Activated effector memory CD4-positive, alpha-beta T cell treated with Interleukin-2 at 50 U/mL for 16 hours (primary cell): Measurements from ENCODE around the gene HLTF.

Experiments
- DNase-seq: peaks from one replicate; pipeline ENCODE4 v3.0.0-alpha.2; 2020

Gene HLTF

GRCh38 chr3:149081772-149082171 lies 4.6 kb downstream of the HLTF start:
- no peak for DNase-seq

GRCh38 chr3:149080699-149081091 lies 5.6 kb downstream of the HLTF start:
- DNase-seq: no peak

DNA sequence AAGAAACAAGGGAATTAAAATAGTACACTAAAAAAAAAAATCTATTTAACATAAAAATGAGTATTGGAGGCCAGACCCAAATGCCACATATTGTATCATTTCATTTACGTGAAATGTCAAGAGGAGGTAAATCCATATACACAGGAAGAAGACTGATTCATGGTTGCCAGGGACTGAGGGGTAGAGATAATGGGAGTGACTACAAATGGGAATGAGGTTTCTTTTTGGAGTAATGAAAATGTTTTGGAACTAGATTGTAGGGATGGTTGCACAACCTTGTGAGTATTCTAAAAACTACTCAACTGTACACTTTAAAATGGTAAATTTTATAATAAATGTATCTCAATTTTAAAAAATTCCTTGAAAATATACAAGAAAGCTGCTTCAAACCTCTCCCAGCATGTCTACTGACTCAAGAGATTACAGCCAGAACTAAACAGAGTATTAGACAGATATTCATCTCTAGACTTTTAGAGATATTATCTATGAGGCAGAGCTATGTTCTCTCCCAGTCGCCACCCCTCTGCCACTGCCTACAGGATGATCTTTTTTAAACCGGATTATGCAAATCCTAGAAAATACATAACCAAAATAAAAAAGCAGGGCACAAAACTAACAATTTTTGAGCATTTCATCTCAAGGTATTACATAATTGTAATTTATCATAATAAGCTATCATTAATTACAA lies 6.2 kb downstream of the HLTF start:
- DNase-seq: no peak

GRCh38 chr3:149077628-149078027 lies 8.7 kb downstream of the HLTF start:
- DNase-seq: no peak

DNA sequence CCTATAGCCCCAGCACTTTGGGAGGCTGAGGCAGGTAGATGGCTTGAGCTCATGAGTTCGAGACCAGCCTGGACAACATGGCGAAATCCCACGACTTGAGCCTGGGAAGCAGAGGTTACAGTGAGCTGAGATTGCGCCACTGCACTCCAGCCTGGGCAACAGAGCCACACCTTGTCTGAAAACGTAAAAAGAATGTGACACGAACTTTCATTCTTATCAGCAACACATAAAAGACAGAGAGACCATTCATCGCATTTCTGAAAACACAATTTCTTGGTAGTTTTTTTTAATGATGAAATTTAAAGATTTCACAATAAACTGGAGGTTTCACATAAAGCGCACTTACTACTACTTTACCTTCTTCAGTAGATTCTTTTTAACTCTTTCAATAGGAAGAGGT lies 18.4 kb downstream of the HLTF start:
- DNase-seq: no peak

DNA sequence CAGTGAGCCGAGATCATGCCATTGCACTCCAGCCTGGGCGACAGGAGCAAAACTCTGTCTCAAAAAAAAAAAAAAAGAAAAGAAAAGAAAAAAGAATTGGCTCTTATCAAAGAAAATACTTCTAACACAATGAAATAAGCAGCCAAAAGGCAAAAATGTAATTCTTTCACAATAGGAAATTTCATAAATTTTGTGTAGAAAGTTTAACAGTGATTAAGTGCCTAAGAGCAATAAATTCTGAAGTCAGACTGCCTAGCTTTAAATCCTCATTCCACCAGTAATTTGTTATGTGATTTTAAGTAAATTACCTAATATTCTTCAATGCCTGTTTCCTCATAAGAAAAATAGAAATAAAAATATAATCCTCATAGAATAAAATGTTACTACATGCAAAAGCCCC lies 24.6 kb downstream of the HLTF start:
- DNase-seq: no peak

GRCh38 chr3:149058602-149059001 lies 27.7 kb downstream of the HLTF start:
- DNase-seq: no peak

DNA sequence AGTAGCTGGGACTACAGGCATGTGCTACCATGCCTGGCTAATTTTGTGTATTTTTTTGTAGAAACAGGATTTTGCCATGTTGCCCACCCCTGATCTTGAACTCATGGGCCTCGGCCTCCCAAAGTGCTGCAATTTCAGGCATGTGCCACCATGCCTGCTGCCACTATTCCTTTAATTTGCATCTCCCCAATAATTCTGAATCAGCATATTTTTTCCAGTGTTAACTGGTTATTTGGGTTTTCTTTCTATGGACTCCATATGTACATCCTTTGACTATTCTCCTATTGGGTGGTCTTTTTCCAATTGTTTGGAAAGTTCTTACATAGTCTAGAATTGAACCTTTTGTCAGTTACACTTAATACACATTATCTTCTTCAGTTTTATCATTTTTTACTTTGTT lies 28.1 kb downstream of the HLTF start:
- no peak for DNase-seq

- no peak for DNase-seq
Measured at GRCh38 chr3:149055575-149055974, 30.8 kb downstream of the HLTF start.

- DNase-seq: no peak
Measured at GRCh38 chr3:149044339-149045083, 41.8 kb downstream of the HLTF start.

- DNase-seq: no peak
Measured at GRCh38 chr3:149042789-149043386, 43.4 kb downstream of the HLTF start.

DNA sequence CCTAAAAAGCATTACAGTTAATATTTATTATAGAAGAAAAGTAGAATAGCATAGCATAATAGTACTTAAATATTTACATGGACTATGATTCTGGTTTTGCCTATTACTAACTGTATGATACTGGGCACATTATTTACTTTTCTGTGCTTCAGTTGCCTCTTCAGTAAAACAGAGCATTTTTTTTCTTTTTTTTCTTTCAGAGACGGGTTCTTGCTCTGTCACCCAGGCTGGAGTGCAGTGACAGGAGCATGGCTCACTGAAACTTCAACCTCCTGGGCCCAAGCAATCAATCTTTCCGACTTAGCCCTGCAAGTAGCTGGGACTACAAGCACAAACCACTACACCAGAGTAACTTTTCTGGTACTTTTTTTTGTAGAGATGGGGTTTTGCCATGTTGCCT lies 48.0 kb downstream of the HLTF start:
- DNase-seq: no peak

DNA sequence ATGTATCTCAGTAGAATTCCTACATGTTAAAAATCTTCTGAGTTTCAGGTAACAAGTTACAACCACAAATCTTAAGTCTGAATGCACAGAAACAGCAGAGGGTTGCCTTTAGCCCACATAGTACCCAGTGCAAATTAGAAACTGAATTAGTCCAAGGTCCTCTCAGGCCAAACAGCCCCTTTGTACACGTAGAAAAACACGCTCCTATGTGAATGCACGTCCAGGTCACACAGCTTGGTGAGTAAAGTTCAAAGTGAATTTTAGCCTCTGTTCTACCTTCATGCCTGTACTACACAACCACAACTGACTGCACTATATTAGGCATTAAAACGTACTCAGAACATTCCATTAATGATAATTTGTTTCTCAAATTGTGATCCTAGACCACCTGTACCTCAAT lies 48.6 kb downstream of the HLTF start:
- DNase-seq: no peak

GRCh38 chr3:149031096-149031495 lies 55.2 kb downstream of the HLTF start:
- no peak for DNase-seq

DNA sequence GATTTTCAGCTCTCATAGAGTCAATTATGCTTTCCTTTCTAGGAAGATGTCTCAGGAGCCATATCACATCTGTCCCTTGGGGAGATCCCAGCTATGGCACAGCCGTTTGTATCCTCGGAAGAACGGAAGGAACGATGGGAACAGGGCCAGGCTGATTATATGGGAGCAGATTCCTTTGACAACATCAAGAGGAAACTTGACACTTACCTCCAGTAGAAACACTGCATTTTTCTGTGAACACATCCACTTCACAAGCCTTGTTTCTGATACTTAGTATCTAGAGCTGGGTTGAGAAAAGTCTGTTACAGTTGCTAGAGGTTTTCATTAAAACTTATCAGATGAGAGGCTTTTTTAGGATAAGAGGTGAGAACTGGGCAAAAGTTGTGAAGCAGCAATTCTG lies 59.6 kb downstream of the HLTF start:
- no peak for DNase-seq

DNA sequence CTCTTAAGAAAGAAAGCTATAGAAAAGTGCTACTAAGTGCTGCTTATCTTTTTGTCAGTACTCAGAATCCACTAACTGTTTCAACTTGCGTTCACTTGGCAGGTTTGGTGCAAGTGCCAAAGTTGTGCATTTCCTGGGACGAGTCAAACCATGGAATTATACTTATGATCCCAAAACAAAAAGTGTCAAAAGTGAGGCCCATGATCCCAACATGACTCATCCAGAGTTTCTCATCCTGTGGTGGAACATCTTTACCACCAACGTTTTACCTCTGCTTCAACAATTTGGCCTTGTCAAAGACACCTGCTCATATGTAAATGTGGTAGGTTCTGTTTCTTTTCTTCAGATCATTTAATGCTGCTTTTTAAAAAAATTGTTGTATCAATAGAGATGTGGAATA lies 62.4 kb downstream of the HLTF start:
- DNase-seq: no peak

- DNase-seq: no peak
Measured at GRCh38 chr3:149021830-149022229, 64.5 kb downstream of the HLTF start.

DNA sequence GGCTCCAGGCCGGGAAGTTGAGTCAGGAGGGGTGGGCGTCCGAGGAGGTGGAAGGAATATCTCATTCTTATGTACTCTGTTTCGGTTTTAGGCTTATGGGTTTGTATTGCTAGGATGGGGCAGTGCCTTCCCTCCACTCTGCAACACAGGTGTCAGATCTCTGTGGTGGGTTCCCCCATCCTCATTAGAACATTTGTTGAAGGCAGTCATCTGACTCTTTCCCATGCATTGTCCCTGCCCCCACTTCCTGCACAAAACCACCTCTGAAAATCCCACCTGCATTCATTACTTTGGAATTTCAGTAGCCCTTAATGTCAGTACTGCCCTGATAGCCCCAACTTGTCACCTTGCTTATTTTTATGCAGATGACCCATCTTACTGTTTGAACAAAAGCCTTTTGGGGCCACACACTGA lies 65.5 kb downstream of the HLTF start:
- no peak for DNase-seq

- no peak for DNase-seq
Measured at GRCh38 chr3:149020196-149020838, 66.0 kb downstream of the HLTF start.

- DNase-seq: no peak
Measured at GRCh38 chr3:149019580-149019979, 66.8 kb downstream of the HLTF start.

- no peak for DNase-seq
Measured at GRCh38 chr3:149018247-149018646, 68.1 kb downstream of the HLTF start.

- DNase-seq: no peak
Measured at GRCh38 chr3:149016669-149017541, 69.4 kb downstream of the HLTF start.

DNA sequence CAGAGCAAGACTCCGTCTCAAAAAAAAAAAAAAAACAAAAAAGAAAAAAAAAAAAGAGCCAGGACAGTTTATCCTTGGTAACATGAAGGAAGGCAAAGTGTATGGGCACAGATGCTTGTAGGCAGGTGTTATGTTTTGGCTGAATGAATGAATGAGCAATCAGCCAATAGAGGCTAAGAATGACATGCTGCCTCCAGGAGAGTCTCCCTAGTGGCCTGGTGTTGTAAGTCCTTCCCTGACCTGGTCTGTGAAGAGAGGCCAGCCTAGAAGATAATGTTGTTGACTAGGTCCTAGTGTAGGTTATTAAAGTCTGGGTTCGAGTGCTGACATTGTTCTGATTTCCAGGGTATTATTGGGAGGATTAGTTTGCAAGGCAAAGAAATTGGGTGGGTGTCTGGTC lies 70.1 kb downstream of the HLTF start:
- DNase-seq: no peak
